ENCODE measurements around the gene MUC15.

Gene MUC15

GRCh38 chr11:26580929-26581328, 8.9 kb upstream of the MUC15 start:
- Histone ChIP-seq H3F3A (ENCODE audit: insufficient read depth, low read length) (no peaks in the 10 kb centered on the region), H3K36me3 (ENCODE audit: insufficient read depth, low read length) (no peaks in the 10 kb centered on the region), H3K4me3 (ENCODE audit: low read depth, low read length, poor library complexity, severe bottlenecking) (no peak overlapping the region), H3K9me2 (ENCODE audit: low read depth, low read length) (no peaks in the 10 kb centered on the region), H3K9ac (ENCODE audit: low read length) (no peak overlapping the region), H3K4me2 (ENCODE audit: low read length) (no peak overlapping the region), H3K9me3 (ENCODE audit: low read length) (no peaks in the 10 kb centered on the region), H3K27ac (ENCODE audit: low read depth, low read length, poor library complexity, severe bottlenecking) (no peak overlapping the region), H3K27me3 (ENCODE audit: insufficient read depth, low read length) (no peaks in the 10 kb centered on the region), H3K4me1 (ENCODE audit: insufficient read depth, low read length, severe bottlenecking) (no peaks in the 10 kb centered on the region), H2AFZ (ENCODE audit: low read length) (no peak overlapping the region), H4K20me1 (ENCODE audit: insufficient read depth, low read length) (no peaks in the 10 kb centered on the region), H3K79me2 (ENCODE audit: insufficient read depth, low read length) (no peaks in the 10 kb centered on the region)
- TF ChIP-seq CTCF (IDR thresholded peaks at IDR 0.05; ENCODE audit: low read length) (no peak), EZH2 (IDR thresholded peaks at IDR 0.05; ENCODE audit: borderline replicate concordance, low read length) (no peak)

- Histone ChIP-seq H2AFZ (ENCODE audit: low read length) (no peak overlapping the region), H3K27ac (ENCODE audit: low read depth, low read length, poor library complexity, severe bottlenecking) (no peak overlapping the region), H3K36me3 (ENCODE audit: insufficient read depth, low read length) (no peaks in the 10 kb centered on the region), H4K20me1 (ENCODE audit: insufficient read depth, low read length) (no peaks in the 10 kb centered on the region), H3F3A (ENCODE audit: insufficient read depth, low read length) (no peaks in the 10 kb centered on the region), H3K4me2 (ENCODE audit: low read length) (no peak overlapping the region), H3K9me3 (ENCODE audit: low read length) (no peaks in the 10 kb centered on the region), H3K79me2 (ENCODE audit: insufficient read depth, low read length) (no peaks in the 10 kb centered on the region), H3K4me3 (ENCODE audit: low read depth, low read length, poor library complexity, severe bottlenecking) (no peak overlapping the region), H3K9ac (ENCODE audit: low read length) (no peak overlapping the region), H3K27me3 (ENCODE audit: insufficient read depth, low read length) (no peaks in the 10 kb centered on the region), H3K4me1 (ENCODE audit: insufficient read depth, low read length, severe bottlenecking) (no peaks in the 10 kb centered on the region), H3K9me2 (ENCODE audit: low read depth, low read length) (no peaks in the 10 kb centered on the region)
- no peak for TF ChIP-seq CTCF (IDR thresholded peaks at IDR 0.05; ENCODE audit: low read length)
- no peak for TF ChIP-seq EZH2 (IDR thresholded peaks at IDR 0.05; ENCODE audit: borderline replicate concordance, low read length)
Observed at GRCh38 chr11:26579683-26580082, 7.6 kb upstream of the MUC15 start.

GRCh38 chr11:26578998-26579661, 7.1 kb upstream of the MUC15 start:
- Histone ChIP-seq H3K27ac (ENCODE audit: low read depth, low read length, poor library complexity, severe bottlenecking) (no peak overlapping the region), H3K9me3 (ENCODE audit: low read length) (no peaks in the 10 kb centered on the region), H3K4me2 (ENCODE audit: low read length) (no peak overlapping the region), H3K27me3 (ENCODE audit: insufficient read depth, low read length) (no peaks in the 10 kb centered on the region), H3K79me2 (ENCODE audit: insufficient read depth, low read length) (no peaks in the 10 kb centered on the region), H4K20me1 (ENCODE audit: insufficient read depth, low read length) (no peaks in the 10 kb centered on the region), H2AFZ (ENCODE audit: low read length) (no peak overlapping the region), H3F3A (ENCODE audit: insufficient read depth, low read length) (no peaks in the 10 kb centered on the region), H3K9me2 (ENCODE audit: low read depth, low read length) (no peaks in the 10 kb centered on the region), H3K4me3 (ENCODE audit: low read depth, low read length, poor library complexity, severe bottlenecking) (no peak overlapping the region), H3K4me1 (ENCODE audit: insufficient read depth, low read length, severe bottlenecking) (no peaks in the 10 kb centered on the region), H3K9ac (ENCODE audit: low read length) (no peak overlapping the region), H3K36me3 (ENCODE audit: insufficient read depth, low read length) (no peaks in the 10 kb centered on the region)
- TF ChIP-seq CTCF (IDR thresholded peaks at IDR 0.05; ENCODE audit: low read length) = no peak
- no peak for TF ChIP-seq EZH2 (IDR thresholded peaks at IDR 0.05; ENCODE audit: borderline replicate concordance, low read length)
